Measurements from ENCODE around the gene OR52W1.
A peak's percentile ranks its signal among the peaks of the same experiment; 100 is the strongest.
"Not testable (repeated sequence)": the region's sequence is repeated elsewhere in the genome, so short reads cannot be mapped to it uniquely, and the experiment has no call there.

OR52W1 gene

GRCh38 chr11:6228520-6228919 is 29.5 kb downstream of the OR52W1 start:
- Mint-ChIP-seq H3K4me1 (ENCODE audit: low read depth in 2 of 2) (peaks cover 55 to 83% of the 10 kb centered on the region in 2 donors), H3K4me3 (peak overlapping the region; percentile 3 to 80), H3K36me3 (ENCODE audit: insufficient read depth) (peaks cover 6% of the 10 kb centered on the region), H3K27me3 (no peaks in the 10 kb centered on the region), H3K9me3 (no peaks in the 10 kb centered on the region), H3K27ac (peak overlapping the region; percentile 39 to 89)
- ATAC-seq (replicated peaks): peak; percentile 81
- peak in 1 of 3 experiments; percentile 16 for DNase-seq

GRCh38 chr11:6229911-6230310 is 30.9 kb downstream of the OR52W1 start:
- H3K4me3 Mint-ChIP-seq: peak overlapping the region; percentile 70 to 80
- H3K36me3 Mint-ChIP-seq (ENCODE audit: insufficient read depth): peaks cover 8% of the 10 kb centered on the region
- H3K27ac Mint-ChIP-seq: peak overlapping the region; percentile 86 to 89
- no peaks in the 10 kb centered on the region for H3K27me3 Mint-ChIP-seq
- no peaks in the 10 kb centered on the region for H3K9me3 Mint-ChIP-seq
- peak; percentile 15 to 30 (median 17) for DNase-seq
- H3K4me1 Mint-ChIP-seq (ENCODE audit: low read depth in 2 of 2): peaks cover 61 to 90% of the 10 kb centered on the region in 2 donors
- ATAC-seq (replicated peaks): no peak

- peak overlapping the region; percentile 45 to 89 for H3K4me3 Mint-ChIP-seq
- ATAC-seq (replicated peaks) (no peak), DNase-seq (no peak)
- H3K9me3 Mint-ChIP-seq: no peaks in the 10 kb centered on the region
- H3K36me3 Mint-ChIP-seq (ENCODE audit: insufficient read depth): peaks cover 17% of the 10 kb centered on the region
- H3K4me1 Mint-ChIP-seq (ENCODE audit: low read depth in 2 of 2): peaks cover 44 to 67% of the 10 kb centered on the region in 2 donors
- H3K27ac Mint-ChIP-seq: peak overlapping the region in 1 of 2 donors; percentile 73
- H3K27me3 Mint-ChIP-seq: no peaks in the 10 kb centered on the region
Measured at GRCh38 chr11:6232899-6233298, 33.9 kb downstream of the OR52W1 start.

GRCh38 chr11:6233984-6234386 is 35.0 kb downstream of the OR52W1 start:
- DNase-seq (no peak), ATAC-seq (replicated peaks) (no peak)
- Mint-ChIP-seq H3K4me1 (ENCODE audit: low read depth in 2 of 2) (peaks cover 38 to 56% of the 10 kb centered on the region in 2 donors), H3K9me3 (no peaks in the 10 kb centered on the region), H3K27ac (peak overlapping the region; percentile 91 to 94), H3K4me3 (peak overlapping the region; percentile 86 to 89), H3K36me3 (ENCODE audit: insufficient read depth) (peaks cover 12% of the 10 kb centered on the region), H3K27me3 (no peaks in the 10 kb centered on the region)

GRCh38 chr11:6234387-6235107 is 35.5 kb downstream of the OR52W1 start, which contains the start of gene FHIP1B:
TSS of gene FHIP1B (minus strand) at chr11:6234636. CDS start at chr11:6224516, 10,120 bp downstream.
- Mint-ChIP-seq H3K27ac (peak within 1 kb of the TSS; percentile 91 to 94), H3K27me3 (no peaks in the 10 kb centered on the region), H3K36me3 (ENCODE audit: insufficient read depth) (peaks cover 12% of the 10 kb centered on the region), H3K4me1 (ENCODE audit: low read depth in 2 of 2) (peaks cover 32 to 51% of the 10 kb centered on the region in 2 donors), H3K4me3 (peak within 1 kb of the TSS; percentile 86 to 89), H3K9me3 (no peaks in the 10 kb centered on the region)
- DNase-seq: peak; percentile 99
- ATAC-seq (replicated peaks): peak; percentile 86

GRCh38 chr11:6237266-6237665 is 38.2 kb downstream of the OR52W1 start:
- peaks cover 0 to 14% of the 10 kb centered on the region in 2 donors for H3K27me3 Mint-ChIP-seq
- H3K9me3 Mint-ChIP-seq: no peaks in the 10 kb centered on the region
- ATAC-seq (replicated peaks) (no peak), DNase-seq (no peak)
- peaks cover 12% of the 10 kb centered on the region for H3K36me3 Mint-ChIP-seq (ENCODE audit: insufficient read depth)
- H3K4me3 Mint-ChIP-seq: no peak overlapping the region
- peaks cover 16 to 27% of the 10 kb centered on the region in 2 donors for H3K4me1 Mint-ChIP-seq (ENCODE audit: low read depth in 2 of 2)
- no peak overlapping the region for H3K27ac Mint-ChIP-seq

- Mint-ChIP-seq H3K4me3 (no peak overlapping the region), H3K27me3 (peaks cover 0 to 16% of the 10 kb centered on the region in 2 donors), H3K36me3 (ENCODE audit: insufficient read depth) (peaks cover 12% of the 10 kb centered on the region), H3K9me3 (no peaks in the 10 kb centered on the region), H3K4me1 (ENCODE audit: low read depth in 2 of 2) (peaks cover 15 to 22% of the 10 kb centered on the region in 2 donors), H3K27ac (no peak overlapping the region)
- no peak for DNase-seq
- no peak for ATAC-seq (replicated peaks)
Measured at GRCh38 chr11:6237761-6238302, 38.8 kb downstream of the OR52W1 start.

- Mint-ChIP-seq H3K36me3 (ENCODE audit: insufficient read depth) (peaks cover 12% of the 10 kb centered on the region), H3K27me3 (peaks cover 9 to 27% of the 10 kb centered on the region in 2 donors), H3K4me1 (ENCODE audit: low read depth in 2 of 2) (peaks cover 9 to 12% of the 10 kb centered on the region in 2 donors), H3K9me3 (no peaks in the 10 kb centered on the region), H3K4me3 (no peak within 1 kb of the TSS), H3K27ac (no peak within 1 kb of the TSS)
- DNase-seq: no peak
- ATAC-seq (replicated peaks): no peak
Measured at GRCh38 chr11:6238902-6239301, 39.9 kb downstream of the OR52W1 start, which contains the start of gene CNGA4. TSS of gene CNGA4 (plus strand) at chr11:6239089. CDS start at chr11:6239207, 118 bp downstream.

GRCh38 chr11:6240139-6240538 is 41.1 kb downstream of the OR52W1 start:
- Mint-ChIP-seq H3K4me3 (no peak overlapping the region), H3K27me3 (peaks cover 9 to 29% of the 10 kb centered on the region in 2 donors), H3K27ac (no peak overlapping the region), H3K4me1 (ENCODE audit: low read depth in 2 of 2) (peaks cover 3 to 4% of the 10 kb centered on the region in 2 donors), H3K36me3 (ENCODE audit: insufficient read depth) (peaks cover 8% of the 10 kb centered on the region), H3K9me3 (no peaks in the 10 kb centered on the region)
- DNase-seq (no peak), ATAC-seq (replicated peaks) (no peak)

GRCh38 chr11:6240781-6241180 is 41.8 kb downstream of the OR52W1 start:
- no peak for ATAC-seq (replicated peaks)
- H3K9me3 Mint-ChIP-seq: no peaks in the 10 kb centered on the region
- no peak overlapping the region for H3K27ac Mint-ChIP-seq
- H3K4me3 Mint-ChIP-seq: no peak overlapping the region
- H3K27me3 Mint-ChIP-seq: peaks cover 9 to 29% of the 10 kb centered on the region in 2 donors
- no peak for DNase-seq
- peaks cover 2% of the 10 kb centered on the region for H3K36me3 Mint-ChIP-seq (ENCODE audit: insufficient read depth)
- H3K4me1 Mint-ChIP-seq (ENCODE audit: low read depth in 2 of 2): no peaks in the 10 kb centered on the region

GRCh38 chr11:6241316-6241715 is 42.3 kb downstream of the OR52W1 start:
- no peaks in the 10 kb centered on the region for H3K36me3 Mint-ChIP-seq (ENCODE audit: insufficient read depth)
- H3K4me1 Mint-ChIP-seq (ENCODE audit: low read depth in 2 of 2): no peaks in the 10 kb centered on the region
- DNase-seq (no peak), ATAC-seq (replicated peaks) (no peak)
- H3K9me3 Mint-ChIP-seq: no peaks in the 10 kb centered on the region
- no peak overlapping the region for H3K4me3 Mint-ChIP-seq
- peaks cover 9 to 29% of the 10 kb centered on the region in 2 donors for H3K27me3 Mint-ChIP-seq
- H3K27ac Mint-ChIP-seq: no peak overlapping the region

- ATAC-seq (replicated peaks) (no peak), DNase-seq (no peak)
- Mint-ChIP-seq H3K27ac (no peak overlapping the region), H3K9me3 (no peaks in the 10 kb centered on the region), H3K36me3 (ENCODE audit: insufficient read depth) (no peaks in the 10 kb centered on the region), H3K4me1 (ENCODE audit: low read depth in 2 of 2) (no peaks in the 10 kb centered on the region), H3K4me3 (no peak overlapping the region), H3K27me3 (peaks cover 9 to 23% of the 10 kb centered on the region in 2 donors)
Measured at GRCh38 chr11:6245536-6245935, 46.5 kb downstream of the OR52W1 start.

GRCh38 chr11:6248248-6248647 is 49.2 kb downstream of the OR52W1 start:
- Mint-ChIP-seq H3K27ac (no peak overlapping the region), H3K36me3 (ENCODE audit: insufficient read depth) (no peaks in the 10 kb centered on the region), H3K4me1 (ENCODE audit: low read depth in 2 of 2) (no peaks in the 10 kb centered on the region), H3K4me3 (no peak overlapping the region), H3K9me3 (no peaks in the 10 kb centered on the region), H3K27me3 (peaks cover 6 to 8% of the 10 kb centered on the region in 2 donors)
- DNase-seq (no peak), ATAC-seq (replicated peaks) (no peak)

GRCh38 chr11:6248897-6249296 is 49.9 kb downstream of the OR52W1 start:
- H3K27ac Mint-ChIP-seq: not testable (repeated sequence)

More at GRCh38 chr11:6248897-6249296, 49.9 kb downstream of the OR52W1 start:
- not testable (repeated sequence) for H3K4me3 Mint-ChIP-seq; H3K27me3 Mint-ChIP-seq; DNase-seq; ATAC-seq (replicated peaks); H3K36me3 Mint-ChIP-seq (ENCODE audit: insufficient read depth); H3K4me1 Mint-ChIP-seq (ENCODE audit: low read depth in 2 of 2); H3K9me3 Mint-ChIP-seq

All from effector memory CD8-positive, alpha-beta T cell (primary cell).